ENCODE measurements around the gene CD58.
"Not testable (repeated sequence)": the region's sequence is repeated elsewhere in the genome, so short reads cannot be mapped to it uniquely, and the experiment has no call there.

CD58 gene

DNA sequence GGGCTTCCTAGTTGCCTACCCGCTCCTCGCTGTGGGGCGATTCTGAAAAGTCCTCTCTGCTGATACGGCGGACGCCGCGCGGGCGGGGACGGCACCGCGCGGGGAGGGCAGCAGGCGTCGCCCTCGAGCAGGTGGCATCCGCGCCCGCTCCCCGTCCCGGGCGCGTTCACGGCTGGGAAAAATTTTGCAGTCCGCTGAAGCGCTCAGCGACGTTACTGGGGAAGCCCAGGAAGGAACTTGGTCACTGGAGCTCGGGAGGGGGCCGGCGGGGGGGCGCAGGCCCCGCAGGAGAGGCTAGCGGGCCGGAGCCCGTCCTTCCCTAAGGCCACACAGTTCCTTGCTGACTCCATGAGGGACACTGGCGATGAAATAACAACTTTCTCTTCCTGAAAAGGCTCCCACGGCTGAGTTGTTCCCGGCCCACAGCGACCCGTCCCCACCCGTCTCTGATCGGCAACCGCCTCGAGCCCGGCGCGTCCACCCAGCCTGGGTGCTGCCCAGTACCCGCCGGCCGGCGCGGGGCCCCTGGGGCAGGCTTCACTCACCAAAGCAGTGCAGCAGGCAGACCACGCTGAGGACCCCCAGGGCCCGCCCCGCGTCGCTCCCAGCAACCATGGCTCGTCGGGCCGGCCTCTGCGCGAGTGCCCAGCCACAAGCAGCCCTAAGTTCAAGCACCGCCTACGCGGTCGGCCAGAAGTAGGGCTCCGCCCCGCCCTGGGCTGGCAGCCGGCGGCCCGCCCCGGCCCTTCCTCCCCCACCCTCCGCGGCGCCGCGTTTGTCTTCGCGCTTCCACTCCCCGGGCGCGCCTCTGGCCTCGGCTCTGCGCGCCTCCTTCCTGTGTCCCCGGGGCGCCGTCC lies at the start of gene CD58:
Gene CD58 (minus strand): TSS at position 669 of the 857 bp plus-strand sequence. CDS start 54 bp downstream, at position 615.
- peak; percentile 86 for DNase-seq

DNA sequence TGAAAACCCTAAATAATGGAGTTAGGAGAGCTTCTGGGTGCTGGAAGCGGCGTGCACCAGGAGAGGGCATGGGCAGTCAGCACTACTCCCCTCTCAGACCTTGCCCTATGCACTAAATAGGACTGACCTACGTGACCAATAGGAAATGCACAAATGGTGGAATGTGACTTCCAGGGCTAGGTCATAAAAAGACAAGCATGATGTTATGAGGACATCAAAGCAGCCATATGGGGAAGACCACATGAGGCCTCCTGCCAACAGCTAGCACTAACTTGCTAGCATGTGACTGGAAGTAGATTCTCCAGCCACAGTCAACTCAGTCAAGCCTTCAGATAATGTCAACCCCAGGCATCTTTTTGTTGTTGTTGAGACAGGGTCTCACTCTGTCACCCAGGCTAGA lies 49.6 kb upstream of the CD58 start:
- DNase-seq, result not testable (repeated sequence)

- not testable (repeated sequence) for DNase-seq
Measured at GRCh38 chr1:116619106-116619505, 48.3 kb upstream of the CD58 start.

- DNase-seq, result not testable (repeated sequence)
Measured at GRCh38 chr1:116617808-116618207, 47.0 kb upstream of the CD58 start.

DNA sequence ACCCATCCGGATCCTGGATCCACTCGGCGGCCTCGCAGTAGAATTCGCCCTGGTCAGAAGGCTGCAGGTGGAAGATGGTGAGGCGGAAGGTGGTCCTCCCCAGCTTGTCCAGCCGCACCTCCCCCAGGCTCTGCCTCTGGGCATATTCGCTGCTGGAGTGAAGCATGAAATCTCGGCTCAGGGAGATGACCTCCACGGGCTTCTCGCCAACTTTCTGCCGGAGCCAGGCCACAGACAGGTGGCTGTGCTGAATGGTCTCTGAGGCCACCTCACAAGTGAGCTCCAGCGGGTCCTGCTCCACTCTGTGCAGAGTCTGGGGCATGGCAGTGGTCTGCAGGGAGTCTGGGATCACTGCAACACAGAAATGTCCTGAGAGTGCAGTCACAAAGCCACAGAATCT lies 43.0 kb upstream of the CD58 start:
- not testable (repeated sequence) for DNase-seq

DNA sequence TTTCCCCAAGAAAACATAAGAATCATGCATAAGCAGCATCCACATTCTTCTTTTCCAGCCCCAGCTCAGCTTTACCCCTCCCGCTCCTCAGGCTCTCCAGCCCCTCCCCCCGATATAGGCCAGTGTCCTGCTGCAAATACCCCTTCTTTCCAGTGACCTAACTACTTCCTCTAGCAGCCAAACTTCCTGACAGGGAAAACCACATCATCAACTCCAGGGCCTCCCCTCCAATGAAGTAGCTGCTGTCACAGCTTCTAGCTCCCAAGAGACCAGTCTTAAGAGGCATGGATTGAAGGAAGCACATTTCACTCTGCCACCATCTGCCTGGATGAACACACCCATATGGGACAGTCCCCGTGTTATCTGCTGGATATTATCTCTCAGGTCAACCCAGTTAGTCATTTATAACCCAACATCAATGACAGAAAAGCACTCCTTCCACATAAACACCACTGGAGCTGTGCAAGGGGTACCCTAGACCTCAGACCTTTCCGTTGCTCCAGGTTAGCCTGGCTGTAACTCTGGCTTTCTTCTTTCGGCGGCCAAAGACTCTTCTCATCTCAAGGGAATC lies 39.1 kb upstream of the CD58 start:
- peak; percentile 89 for DNase-seq

GRCh38 chr1:116608841-116609240 lies 38.0 kb upstream of the CD58 start:
- not testable (repeated sequence) for DNase-seq

DNA sequence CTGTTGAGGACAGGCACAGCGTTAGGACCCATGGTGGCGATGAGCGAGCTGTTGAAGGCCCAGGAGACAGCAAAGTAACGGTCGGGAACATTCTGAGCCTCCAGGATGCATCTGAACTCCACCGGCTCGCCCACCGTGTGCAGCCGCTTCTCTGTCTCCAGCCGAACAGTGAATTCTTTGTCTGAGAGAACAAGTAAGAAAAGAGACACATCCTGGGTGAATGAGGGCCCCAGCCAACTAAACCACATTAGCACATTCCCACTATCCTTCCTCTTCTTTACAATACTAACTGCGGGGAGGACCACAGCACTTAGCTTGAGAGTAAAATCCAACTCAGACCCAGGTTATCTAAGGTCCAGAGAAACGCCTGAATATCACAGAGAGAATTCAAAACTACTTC lies 37.3 kb upstream of the CD58 start:
- not testable (repeated sequence) for DNase-seq

DNA sequence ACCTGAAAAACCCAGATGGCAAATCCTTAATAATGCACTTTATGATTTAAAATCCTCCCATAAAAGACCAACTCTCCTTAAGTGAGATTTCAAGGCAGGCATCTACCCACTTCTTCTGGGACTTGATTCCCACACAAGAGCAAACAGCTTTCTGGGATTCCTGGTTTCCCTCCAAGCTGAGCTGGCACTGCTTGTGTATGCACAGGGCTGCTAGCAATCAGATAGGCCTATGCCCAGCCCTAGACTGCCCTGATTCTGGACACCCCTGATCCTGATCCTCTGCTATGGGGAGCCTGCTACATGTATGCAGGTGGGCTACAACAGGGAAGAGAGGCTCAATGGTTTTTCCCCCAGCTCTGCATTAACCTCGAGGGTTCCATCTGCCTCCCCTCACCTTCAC lies 36.6 kb upstream of the CD58 start:
- DNase-seq, result not testable (repeated sequence)

DNA sequence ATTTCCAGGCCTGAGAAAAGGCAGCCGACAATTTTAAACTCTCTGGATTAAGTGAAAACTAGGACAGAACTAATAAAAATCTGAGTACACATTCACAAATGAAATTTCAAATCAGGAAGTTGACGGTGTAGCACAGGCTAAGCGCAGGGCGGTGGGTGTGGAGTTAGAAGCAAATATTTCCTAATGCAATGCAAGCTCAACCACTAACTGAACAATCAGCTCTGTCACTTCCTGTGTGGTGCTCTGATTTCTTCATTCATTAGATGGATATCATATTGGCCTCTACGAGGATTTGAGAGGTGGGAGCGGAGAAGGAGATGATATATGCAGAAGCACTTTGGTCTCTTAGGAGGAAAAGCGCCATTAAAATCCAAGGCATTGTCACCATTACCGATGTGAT lies 35.2 kb upstream of the CD58 start:
- DNase-seq, result not testable (repeated sequence)

GRCh38 chr1:116605315-116605714 lies 34.5 kb upstream of the CD58 start:
- DNase-seq, result no peak

- DNase-seq, result peak; percentile 61
Measured at GRCh38 chr1:116604408-116604807, 33.6 kb upstream of the CD58 start.

DNA sequence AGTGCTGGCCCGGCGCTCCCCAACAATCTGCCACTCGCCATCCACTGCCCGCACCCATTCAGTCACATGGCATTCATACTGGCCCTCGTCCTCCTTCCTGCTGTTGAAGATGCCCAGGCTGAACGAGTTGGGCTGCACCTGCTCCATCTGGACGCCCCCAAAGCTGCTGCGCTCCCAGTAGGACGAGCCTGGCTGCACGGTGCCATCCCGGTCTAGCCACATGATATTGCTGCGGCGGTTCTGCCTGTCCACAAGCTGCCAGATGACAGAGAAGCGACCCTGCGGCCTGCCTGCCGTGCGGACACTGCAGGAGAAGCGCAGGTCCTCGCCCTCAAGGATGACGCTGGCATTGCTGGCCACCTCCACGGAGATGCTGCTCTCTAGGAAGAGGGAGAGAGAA lies 32.8 kb upstream of the CD58 start:
- DNase-seq, result not testable (repeated sequence)

DNA sequence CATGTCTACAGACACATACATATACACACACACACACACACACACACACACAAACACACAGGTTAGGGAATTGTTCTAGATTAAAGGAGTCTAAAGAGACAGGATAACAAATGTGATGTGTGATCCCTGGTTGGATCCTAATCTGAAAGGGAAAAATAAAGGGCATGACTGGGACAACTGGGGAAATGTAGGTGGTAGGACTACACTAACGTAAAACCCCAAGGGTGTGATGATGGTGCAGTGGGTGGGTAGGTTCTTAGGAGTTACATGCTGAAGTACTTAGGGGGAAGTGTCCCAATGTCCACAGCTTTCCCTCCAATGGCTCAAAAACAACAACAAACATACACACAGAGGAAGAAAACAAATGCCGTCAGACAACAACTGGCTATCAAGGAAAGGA lies 28.5 kb upstream of the CD58 start:
- not testable (repeated sequence) for DNase-seq

- DNase-seq, result not testable (repeated sequence)
Measured at GRCh38 chr1:116598420-116599036, 27.7 kb upstream of the CD58 start.

DNA sequence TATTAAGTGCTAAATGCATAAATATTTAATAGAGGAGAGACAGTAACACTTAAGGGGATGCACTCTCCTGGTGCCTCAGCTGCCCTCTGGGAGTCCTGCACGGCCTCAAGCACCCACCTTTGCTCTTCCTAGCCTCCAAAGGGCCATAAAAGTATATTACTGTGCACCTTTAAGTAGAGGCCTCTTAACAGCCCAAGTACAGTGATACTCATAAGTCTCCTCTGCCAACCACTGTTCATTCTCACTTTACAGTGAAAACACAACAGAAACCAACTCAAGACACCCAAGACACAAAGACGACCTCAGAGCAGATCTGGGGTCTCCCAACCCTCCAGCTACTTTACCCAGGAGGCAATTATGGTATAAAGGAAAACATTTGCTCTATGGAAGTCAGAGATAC lies 26.6 kb upstream of the CD58 start:
- DNase-seq, result not testable (repeated sequence)

- not testable (repeated sequence) for DNase-seq
Measured at GRCh38 chr1:116596742-116597307, 26.0 kb upstream of the CD58 start.

- DNase-seq, result not testable (repeated sequence)
Measured at GRCh38 chr1:116595946-116596741, 25.3 kb upstream of the CD58 start.

- DNase-seq, result not testable (repeated sequence)
Measured at GRCh38 chr1:116595065-116595840, 24.4 kb upstream of the CD58 start.

GRCh38 chr1:116593977-116594376 lies 23.2 kb upstream of the CD58 start:
- not testable (repeated sequence) for DNase-seq

GRCh38 chr1:116593401-116593800 lies 22.6 kb upstream of the CD58 start:
- not testable (repeated sequence) for DNase-seq
